Measurements from ENCODE around the gene TENM4.

TENM4 gene

DNA sequence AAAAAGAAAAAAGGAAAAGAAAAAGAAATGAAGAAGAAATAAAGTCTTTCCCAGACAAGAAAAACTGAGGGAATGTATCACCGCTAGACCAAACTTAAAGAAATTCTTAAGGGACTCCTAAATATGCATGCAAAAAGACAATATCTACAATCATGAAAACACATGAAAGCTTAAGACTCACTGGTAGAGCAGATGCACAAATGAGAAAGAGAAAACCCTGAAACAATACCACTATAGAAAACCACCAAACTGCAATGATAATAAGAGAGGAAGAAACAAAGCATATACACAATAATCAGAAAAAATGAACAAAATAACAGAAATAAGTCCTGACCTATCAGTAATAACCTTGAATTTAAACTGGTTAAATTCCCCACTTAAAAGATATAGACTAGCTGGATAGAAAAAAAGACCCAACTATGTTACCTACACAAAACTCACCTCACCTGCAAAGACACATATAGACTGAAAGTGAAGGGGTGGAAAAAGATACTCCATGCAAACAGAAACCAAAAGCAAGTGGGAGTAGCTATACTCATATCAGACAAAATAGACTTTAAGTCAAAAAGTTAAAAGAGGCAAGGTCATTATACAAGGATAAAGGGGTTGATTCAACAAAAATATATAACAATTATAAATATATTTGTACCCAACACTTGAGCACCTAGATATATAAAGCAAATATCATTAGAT is 804.9 kb downstream of the TENM4 start:
- no peak overlapping the region for H3K27ac ChIP-seq
- no peak for DNase-seq (ENCODE audit: low spot score)
- no peak overlapping the region for H3K4me3 ChIP-seq
- TF ChIP-seq, protein P1, sequence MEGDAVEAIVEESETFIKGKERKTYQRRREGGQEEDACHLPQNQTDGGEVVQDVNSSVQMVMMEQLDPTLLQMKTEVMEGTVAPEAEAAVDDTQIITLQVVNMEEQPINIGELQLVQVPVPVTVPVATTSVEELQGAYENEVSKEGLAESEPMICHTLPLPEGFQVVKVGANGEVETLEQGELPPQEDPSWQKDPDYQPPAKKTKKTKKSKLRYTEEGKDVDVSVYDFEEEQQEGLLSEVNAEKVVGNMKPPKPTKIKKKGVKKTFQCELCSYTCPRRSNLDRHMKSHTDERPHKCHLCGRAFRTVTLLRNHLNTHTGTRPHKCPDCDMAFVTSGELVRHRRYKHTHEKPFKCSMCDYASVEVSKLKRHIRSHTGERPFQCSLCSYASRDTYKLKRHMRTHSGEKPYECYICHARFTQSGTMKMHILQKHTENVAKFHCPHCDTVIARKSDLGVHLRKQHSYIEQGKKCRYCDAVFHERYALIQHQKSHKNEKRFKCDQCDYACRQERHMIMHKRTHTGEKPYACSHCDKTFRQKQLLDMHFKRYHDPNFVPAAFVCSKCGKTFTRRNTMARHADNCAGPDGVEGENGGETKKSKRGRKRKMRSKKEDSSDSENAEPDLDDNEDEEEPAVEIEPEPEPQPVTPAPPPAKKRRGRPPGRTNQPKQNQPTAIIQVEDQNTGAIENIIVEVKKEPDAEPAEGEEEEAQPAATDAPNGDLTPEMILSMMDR (IDR thresholded peaks at IDR 0.05) = no peak

DNA sequence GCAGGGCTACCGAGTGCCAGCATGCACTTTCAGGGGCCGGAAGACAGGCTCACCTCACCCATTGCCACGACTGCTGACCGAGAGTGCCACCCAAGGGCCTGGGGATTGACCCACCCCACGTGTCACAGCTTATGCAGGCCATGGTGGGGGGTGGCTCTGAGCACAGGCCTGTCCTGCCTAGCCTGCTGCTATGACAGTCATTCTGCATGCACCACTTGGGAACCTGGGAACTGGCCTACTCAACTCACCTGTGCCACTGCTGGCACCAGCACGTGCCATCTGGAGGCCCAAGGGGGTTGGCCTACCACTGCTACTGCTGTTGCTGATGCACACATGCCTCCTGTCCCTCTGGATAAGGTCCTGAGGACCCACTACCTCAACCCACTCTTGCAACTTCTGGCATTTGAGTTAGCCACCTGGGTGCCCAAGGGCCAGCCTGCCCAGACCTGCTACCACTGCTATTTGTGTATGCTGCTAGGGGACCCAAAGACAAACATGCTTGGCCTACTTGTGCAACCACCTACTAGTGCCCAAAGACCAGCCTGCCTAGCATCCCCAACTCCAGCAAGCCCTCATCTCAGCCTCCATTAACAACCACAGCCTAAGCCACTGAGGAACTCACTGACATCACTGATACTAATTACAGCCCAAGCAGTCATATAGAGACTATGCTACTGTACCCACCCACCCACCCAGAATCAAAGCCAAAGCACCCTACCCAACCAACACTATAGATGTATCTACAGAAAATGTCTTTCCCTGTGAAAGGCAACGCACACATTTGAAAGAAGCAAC is 807.1 kb downstream of the TENM4 start:
- no peak overlapping the region for H3K27ac ChIP-seq
- no peak overlapping the region for H3K4me3 ChIP-seq
- TF ChIP-seq, protein P1 (IDR thresholded peaks at IDR 0.05) = no peak
- DNase-seq (ENCODE audit: low spot score) = no peak

DNA sequence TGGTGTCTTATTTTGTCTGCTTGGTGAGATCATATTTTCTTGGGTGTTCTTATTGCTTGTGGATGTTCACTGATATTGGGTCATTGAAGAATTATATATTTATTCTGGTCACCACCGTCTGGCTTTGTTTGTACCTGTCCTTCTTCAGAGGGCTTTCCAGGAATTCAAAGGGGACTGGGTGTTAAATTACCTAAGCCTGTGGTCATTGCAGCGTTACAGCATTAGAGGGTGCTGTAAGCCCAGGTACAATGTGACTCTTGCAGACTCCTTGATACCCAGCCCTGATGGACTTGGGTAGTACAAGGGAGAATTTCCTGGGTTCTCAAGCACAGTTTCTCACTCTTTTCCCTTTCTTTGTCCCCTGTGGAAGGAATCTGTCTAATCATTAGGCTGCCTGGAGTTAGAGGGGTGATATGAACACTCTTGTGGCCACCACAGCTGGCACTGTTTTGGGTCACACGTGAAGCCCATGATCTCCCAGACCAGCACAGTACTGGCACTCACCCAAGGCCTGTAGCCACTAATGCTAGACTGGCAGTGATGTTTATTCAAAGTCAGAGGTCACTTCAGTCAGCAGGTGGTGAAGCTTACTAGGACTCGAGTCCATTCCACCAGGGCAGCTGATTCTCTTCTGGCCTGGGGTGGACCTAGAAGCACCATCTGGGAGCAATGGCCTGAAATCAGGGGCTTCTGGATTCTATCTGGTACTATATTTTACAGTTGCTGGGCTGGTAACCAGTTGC is 810.1 kb downstream of the TENM4 start:
- Histone ChIP-seq H3K27ac (no peak overlapping the region), H3K4me3 (no peak overlapping the region)
- TF ChIP-seq, protein P1 (IDR thresholded peaks at IDR 0.05) = no peak
- DNase-seq (ENCODE audit: low spot score) = no peak

DNA sequence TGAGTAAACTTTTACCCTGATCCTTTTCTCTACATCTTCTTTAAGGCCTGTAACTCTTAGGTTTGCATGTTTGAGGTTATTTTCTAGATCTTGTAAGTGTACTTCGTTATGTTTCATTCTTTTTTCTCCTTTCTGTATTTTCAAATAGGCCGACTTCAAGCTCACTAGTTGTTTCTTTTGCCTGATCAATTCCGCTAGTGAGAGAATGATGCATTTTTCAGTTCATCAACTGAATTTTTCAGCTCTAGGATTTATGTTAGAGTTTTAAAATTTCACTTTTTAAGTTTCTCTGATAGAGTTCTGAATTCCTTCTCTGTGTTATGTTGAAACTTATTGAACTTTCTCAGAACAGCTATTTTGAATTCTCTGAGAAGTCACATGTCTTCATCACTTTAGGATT is 810.7 kb downstream of the TENM4 start:
- no peak for DNase-seq (ENCODE audit: low spot score)
- H3K27ac ChIP-seq = no peak overlapping the region
- TF ChIP-seq, protein P1 (IDR thresholded peaks at IDR 0.05) = no peak

DNA sequence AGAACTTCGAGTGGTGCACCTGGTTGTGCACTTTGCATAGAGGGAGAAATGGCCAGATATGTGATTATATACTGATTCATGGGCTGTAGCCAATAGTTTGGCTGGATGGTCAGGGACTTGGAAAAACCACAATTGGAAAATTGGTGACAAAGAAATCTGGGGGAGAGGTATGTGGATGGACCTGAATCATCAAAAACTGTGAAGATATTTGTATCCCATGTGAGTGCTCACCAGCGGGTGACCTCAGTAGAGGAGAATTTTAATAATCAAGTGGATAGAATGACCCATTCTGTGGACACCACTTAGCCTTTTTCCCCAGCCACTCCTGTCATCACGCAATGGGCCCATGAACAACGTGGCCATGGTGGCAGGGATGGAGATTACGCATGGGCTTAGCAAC is 818.2 kb downstream of the TENM4 start:
- TF ChIP-seq, protein P1 (IDR thresholded peaks at IDR 0.05) = no peak
- Histone ChIP-seq H3K27ac (no peak overlapping the region), H3K4me3 (no peak overlapping the region)
- no peak for DNase-seq (ENCODE audit: low spot score)

More for the DNA sequence above, 810.7 kb downstream of the TENM4 start:
- H3K4me3 ChIP-seq = no peak overlapping the region

DNA sequence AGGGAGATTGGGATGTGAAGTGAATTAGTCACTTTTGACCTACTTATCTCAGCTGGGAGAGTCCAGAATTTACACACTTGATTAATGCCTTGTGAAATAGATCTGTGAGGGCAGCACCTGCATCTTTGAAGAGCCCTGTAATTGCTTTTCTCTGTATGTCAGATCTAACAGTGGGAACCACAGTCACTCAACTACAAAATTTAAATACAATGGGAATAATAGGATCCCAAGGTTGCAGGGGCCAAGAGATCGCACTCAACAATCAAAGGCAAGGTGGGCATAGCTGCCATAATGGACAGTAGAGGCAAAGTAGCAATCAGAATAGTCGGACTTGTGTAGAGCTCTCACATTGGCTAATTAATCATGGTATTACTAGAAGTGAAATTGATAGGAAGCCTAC is 820.7 kb downstream of the TENM4 start:
- H3K27ac ChIP-seq = no peak overlapping the region
- TF ChIP-seq, protein P1 (IDR thresholded peaks at IDR 0.05) = no peak
- no peak for DNase-seq (ENCODE audit: low spot score)
- no peak overlapping the region for H3K4me3 ChIP-seq
